Effector memory CD4-positive, alpha-beta T cell (primary cell): ENCODE data around the gene ELOF1.
A peak's percentile ranks its signal among the peaks of the same experiment; 100 is the strongest.
"Not testable (repeated sequence)": the region's sequence is repeated elsewhere in the genome, so short reads cannot be mapped to it uniquely, and the experiment has no call there.

Experiments
- DNase-seq, 3 donors: peaks; one replicate each; pipeline ENCODE4 v3.0.0-alpha.2; 2020
- H3K27ac ChIP-seq: 2 replicates; pipeline ENCODE4 v1.7.0; 2013; ENCODE audit warnings: mild to moderate bottlenecking, low read length, moderate library complexity; ENCODE audit not compliant: insufficient read depth, poor library complexity, severe bottlenecking
- H3K27me3 ChIP-seq: replicated peaks from 2 replicates; pipeline ENCODE4 v1.7.0; 2013; ENCODE audit warnings: mild to moderate bottlenecking, low read length; ENCODE audit not compliant: insufficient read depth, control insufficient read depth, poor library complexity, severe bottlenecking
- H3K36me3 ChIP-seq: 2 replicates; pipeline ENCODE4 v1.7.0; 2013; ENCODE audit warnings: mild to moderate bottlenecking, low read length, moderate library complexity; ENCODE audit not compliant: control insufficient read depth, insufficient read depth
- H3K4me1 ChIP-seq: 2 replicates; pipeline ENCODE4 v1.7.0; 2013; ENCODE audit warnings: low read length, mild to moderate bottlenecking; ENCODE audit not compliant: control insufficient read depth, insufficient read depth, poor library complexity, severe bottlenecking
- H3K4me3 ChIP-seq: 2 replicates; pipeline ENCODE4 v1.7.0; 2013; ENCODE audit warnings: low read length, low read depth, mild to moderate bottlenecking; ENCODE audit not compliant: insufficient read depth, poor library complexity, severe bottlenecking
- H3K9me3 ChIP-seq: 2 replicates; pipeline ENCODE4 v1.7.0; 2013; ENCODE audit warnings: mild to moderate bottlenecking, low read length, moderate library complexity; ENCODE audit not compliant: control insufficient read depth
- total RNA-seq, 3 donors: gene quantifications; one replicate each; lab custom pipeline; 2026; lab: John Stamatoyannopoulos, UW

Gene ELOF1
- 16.2 to 27.0 (median 19.2) reads per million in 3 donors for total RNA-seq

DNA sequence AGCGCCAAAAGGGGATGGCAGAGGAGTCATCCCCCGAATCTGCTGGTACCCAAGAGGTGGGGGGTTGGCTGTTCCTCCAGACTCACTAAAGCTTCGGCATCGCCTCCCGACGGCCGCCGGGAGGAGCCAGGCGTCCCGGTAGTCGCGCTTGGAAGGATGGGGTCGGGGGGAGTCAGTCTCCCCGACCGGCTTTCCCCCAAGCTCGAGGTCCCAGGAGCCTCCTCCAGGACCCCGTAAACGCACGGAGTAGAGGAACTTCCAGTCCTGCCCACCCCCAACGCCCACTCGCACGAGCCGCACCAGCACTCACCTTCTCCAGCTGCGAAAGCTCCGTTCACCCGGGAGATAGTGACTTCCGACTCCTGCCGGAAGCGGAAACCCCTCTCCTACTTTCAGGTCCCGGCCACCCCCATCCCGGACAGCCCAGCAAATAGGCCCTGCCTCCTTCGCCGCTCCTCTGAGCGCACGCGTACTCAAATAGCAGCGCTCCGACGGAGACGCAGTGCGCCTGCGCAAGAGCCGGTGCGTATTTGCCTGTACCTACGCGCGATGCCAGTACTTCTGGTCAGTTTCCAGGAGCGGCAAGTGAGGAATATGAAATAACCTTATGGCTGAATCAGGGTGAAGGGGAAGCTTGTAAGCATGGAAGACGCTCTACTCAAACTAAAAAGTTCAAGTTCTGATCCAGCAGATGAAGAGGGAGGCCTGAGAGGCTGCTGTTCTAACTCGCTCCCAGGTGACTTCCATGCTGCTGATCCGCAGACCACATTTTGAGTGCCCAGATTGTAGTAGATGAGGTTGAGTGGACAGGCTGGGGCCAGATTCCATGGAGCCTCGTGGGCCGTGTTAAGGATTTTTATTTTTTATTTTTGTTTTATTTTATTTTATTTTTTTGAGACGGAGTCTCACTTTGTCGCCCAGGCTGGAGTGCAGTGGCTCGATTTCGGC lies at the start of gene ELOF1:
ELOF1 (minus strand) TSS at position 350 of the 948 bp plus-strand sequence. CDS start 4,883 bp downstream, outside the sequence.
- Histone ChIP-seq H3K9me3 (no peaks in the 10 kb centered on the region), H3K4me1 (peaks cover 15% of the 10 kb centered on the region), H3K4me3 (peak within 1 kb of the TSS; percentile 79), H3K27me3 (no peaks in the 10 kb centered on the region), H3K27ac (peak within 1 kb of the TSS; percentile 47), H3K36me3 (peaks cover 10% of the 10 kb centered on the region)
- DNase-seq, result peak; percentile 92 to 96 (median 92)

DNA sequence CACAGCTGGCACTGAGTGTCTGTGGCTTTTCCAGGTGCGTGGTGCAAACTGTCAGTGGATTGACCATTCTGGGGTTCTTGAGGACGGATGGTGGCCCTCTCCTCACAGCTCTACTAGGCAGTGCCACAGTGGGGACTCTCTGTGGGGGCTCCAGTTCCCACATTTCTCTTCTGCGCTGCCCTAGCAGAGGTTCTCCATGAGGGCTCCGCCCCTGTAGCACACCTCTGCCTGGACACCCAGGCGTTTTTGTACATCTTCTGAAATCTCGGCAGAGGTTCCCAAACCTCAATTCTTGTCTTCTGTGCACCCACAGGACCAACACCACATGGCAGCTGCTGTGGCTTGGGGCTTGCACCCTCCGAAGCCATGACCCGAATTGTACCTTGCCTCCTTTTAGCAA lies 47.5 kb upstream of the ELOF1 start:
- Histone ChIP-seq H3K9me3 (no peaks in the 10 kb centered on the region), H3K36me3 (no peaks in the 10 kb centered on the region), H3K27me3 (no peaks in the 10 kb centered on the region), H3K4me1 (no peaks in the 10 kb centered on the region), H3K27ac (no peak overlapping the region), H3K4me3 (no peak overlapping the region)
- DNase-seq, result no peak

DNA sequence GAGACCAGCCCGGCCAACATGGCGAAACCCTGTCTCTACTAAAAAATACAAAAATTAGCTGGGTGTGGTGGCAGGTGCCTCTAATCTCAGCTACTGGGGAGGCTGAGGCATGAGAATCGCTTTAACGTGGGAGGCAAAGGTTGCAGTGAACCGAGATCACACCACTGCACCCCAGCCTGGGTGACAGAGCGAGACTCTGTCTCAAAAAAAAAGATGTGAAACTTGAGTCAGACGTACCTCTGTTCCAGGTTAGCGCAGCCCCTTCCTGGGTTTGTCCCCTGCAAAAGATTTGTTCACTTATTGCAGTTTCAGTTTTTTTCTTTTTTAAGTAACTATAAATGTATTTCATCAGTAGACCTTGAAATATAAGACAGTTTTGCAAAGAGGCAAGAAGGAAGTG lies 40.7 kb upstream of the ELOF1 start:
- not testable (repeated sequence) for H3K27me3 ChIP-seq, H3K9me3 ChIP-seq, DNase-seq, H3K4me3 ChIP-seq, H3K27ac ChIP-seq, H3K4me1 ChIP-seq, H3K36me3 ChIP-seq

DNA sequence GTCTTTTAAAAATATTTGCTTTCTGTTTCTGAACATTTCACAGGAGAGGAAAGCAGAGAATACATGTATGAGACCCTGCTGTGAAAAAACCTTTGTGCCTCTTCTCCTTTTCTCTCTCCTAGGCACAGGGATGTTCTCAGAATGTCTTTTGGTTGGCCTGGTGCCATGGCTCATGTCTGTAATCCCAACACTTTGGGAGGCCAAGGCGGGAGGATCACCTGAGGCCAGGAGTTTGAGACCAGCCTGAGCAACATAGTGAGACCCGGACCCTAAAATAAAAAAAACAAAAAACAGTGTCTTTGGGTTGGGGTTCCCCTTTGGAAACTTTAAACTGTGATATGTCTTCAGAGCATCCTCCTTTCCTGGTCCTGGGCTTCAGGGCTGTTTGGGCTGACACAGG lies 39.7 kb upstream of the ELOF1 start:
- Histone ChIP-seq H3K36me3 (no peaks in the 10 kb centered on the region), H3K9me3 (no peaks in the 10 kb centered on the region), H3K4me1 (peaks cover 6% of the 10 kb centered on the region), H3K27ac (no peak overlapping the region), H3K27me3 (no peaks in the 10 kb centered on the region), H3K4me3 (no peak overlapping the region)
- DNase-seq, result no peak

DNA sequence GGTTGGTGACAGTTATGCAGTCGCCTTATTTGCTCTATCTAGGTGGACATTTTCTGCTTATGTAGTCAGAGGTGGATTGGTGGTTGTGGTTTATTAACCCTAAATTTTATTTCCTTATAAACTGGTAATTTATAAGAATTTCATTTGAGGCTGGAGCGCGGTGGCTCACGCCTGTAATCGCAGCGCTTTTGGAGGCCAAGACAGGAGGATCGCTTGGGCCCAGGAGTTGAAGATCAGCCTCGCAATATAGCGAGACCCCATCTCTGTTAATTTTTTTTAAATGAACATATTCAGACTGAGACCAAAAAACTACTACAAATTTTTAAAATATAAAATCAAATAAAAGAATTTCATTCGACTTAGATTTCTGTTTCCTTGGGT lies 39.1 kb upstream of the ELOF1 start:
- Histone ChIP-seq H3K27me3 (no peaks in the 10 kb centered on the region), H3K36me3 (no peaks in the 10 kb centered on the region), H3K4me1 (peaks cover 6% of the 10 kb centered on the region), H3K9me3 (no peaks in the 10 kb centered on the region), H3K4me3 (peak overlapping the region; percentile 94), H3K27ac (no peak overlapping the region)
- DNase-seq, result no peak

DNA sequence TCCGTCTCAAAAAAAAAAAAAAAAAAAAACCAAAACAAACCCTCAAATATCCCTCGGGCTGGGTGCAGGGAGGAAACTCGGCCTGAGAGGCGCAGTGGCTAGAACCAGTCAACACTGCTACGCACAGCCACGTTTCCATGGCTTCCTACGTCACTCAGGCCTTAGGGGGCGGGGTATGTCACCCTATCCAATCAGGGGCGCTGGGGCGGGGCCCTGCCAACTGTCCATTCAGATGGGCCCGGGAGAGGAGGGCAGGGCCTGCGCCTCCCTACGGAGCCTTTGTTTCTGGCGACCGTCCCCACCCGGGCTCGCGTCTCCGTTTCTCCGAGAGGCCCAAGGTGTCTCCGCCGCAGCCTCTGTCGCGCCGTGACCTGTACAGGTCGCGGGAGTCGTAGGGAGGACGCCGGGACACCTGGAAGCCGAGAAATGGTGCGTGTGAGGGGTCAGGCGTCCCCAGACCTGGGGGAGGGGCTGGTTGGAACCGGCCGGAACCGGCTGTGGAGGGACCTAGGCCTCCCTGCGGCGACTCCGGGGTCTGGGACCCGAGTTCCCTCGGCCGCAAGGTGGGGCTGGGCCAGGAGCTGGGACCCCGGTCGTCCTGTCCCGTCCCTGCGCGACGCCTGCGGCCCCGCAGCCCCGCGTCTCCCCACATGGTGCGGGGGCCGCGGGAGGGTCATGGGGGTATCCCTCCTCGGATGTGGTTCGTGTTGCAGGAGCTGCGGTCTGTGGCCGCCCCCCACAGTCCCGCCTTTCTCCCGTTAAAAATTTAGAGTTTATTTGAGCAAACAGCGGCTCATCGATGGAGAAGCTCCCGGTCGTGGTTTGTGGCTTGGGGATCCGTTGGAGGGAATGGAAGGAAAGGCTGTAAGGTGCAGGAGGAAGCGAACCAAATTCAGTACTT lies 38.4 kb upstream of the ELOF1 start, which contains the start of gene ZNF627:
ZNF627 (plus strand) TSS at position 282 of the 901 bp plus-strand sequence; CDS start at position 427, 145 bp downstream.
- Histone ChIP-seq H3K4me1 (peaks cover 6% of the 10 kb centered on the region), H3K36me3 (no peaks in the 10 kb centered on the region), H3K27ac (peak within 1 kb of the TSS; percentile 78), H3K4me3 (peak within 1 kb of the TSS; percentile 94), H3K9me3 (no peaks in the 10 kb centered on the region), H3K27me3 (no peaks in the 10 kb centered on the region)
- DNase-seq, result peak; percentile 94 to 98 (median 95)

DNA sequence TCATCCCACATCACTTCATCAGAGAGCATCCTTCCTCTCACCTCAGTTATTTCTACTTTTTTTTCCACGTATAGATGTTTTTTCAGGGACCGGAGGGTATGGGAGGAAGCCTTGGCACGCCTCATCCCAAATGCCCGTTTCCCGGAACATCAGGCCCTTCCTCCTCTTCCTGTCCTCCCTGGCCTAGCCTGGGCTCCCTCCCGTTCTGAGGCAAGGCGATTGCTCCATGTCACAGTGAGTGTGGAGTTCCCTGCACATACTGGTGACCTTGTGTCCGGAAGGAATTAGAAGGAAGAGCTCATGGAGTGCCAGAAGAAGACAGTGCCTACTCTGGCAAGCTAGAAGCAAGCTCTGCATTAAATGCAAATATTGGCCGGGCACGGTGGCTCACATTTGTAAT lies 37.1 kb upstream of the ELOF1 start:
- no peaks in the 10 kb centered on the region for H3K36me3 ChIP-seq
- DNase-seq, result no peak

DNA sequence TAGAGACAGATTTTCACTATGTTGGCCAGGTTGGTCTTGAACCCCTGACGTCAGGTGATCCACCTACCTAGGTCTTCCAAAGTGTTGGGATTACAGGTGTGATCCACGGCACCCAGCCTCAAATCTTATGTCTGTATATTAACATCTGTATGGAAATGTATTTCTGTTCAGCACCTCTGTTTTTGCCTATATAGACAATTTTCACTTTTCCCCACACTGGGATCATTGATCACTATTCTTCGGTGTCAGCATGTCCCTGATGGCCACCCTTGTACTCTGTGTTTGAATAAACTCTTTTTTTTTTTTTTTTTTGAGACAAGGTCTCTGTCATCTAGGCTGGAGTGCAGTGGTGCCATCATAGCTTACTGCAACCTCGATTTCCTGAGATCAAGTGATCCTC lies 35.1 kb upstream of the ELOF1 start:
- no peaks in the 10 kb centered on the region for H3K36me3 ChIP-seq
- no peak for DNase-seq
- H3K9me3 ChIP-seq, result no peaks in the 10 kb centered on the region
- no peak overlapping the region for H3K27ac ChIP-seq
- no peaks in the 10 kb centered on the region for H3K27me3 ChIP-seq
- H3K4me1 ChIP-seq, result peaks cover 6% of the 10 kb centered on the region
- H3K4me3 ChIP-seq, result no peak overlapping the region

More for the DNA sequence above, 37.1 kb upstream of the ELOF1 start:
- H3K27me3 ChIP-seq, result no peaks in the 10 kb centered on the region
- H3K27ac ChIP-seq, result no peak overlapping the region
- H3K4me3 ChIP-seq, result no peak overlapping the region
- H3K4me1 ChIP-seq, result peaks cover 6% of the 10 kb centered on the region
- no peaks in the 10 kb centered on the region for H3K9me3 ChIP-seq

DNA sequence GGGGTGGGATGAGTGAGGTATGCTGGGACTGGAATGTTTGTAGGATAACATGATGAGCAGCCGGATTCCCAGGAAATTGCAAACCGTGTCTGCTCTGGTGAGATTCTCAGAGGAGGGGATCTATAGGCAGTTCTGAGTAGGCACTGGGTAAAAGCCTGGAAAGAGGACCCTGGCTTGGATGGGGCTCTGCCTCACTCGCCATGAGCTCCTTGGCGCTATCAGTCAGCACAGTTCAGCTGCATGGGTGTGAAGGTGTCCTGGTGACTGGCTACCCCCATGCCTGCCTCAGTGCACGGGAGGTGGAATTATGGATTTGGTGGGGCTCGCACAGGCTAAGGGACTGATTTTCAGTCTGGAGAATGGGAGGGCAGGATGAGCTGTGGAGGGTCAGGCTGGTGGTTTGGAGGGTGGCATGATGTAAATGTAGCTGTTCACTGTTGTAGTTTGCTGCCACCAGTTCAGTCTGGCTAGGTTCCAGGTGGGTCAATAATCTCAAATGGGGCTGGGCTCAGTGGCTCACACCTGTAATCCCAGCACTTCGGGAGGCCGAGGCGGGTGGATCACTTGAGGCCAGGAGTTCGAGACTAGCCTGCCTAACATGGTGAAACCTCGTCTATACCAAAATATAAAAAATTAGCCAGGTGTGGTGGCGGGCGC lies 29.1 kb upstream of the ELOF1 start:
- no peak for DNase-seq
- Histone ChIP-seq H3K4me1 (no peaks in the 10 kb centered on the region), H3K4me3 (no peak overlapping the region), H3K9me3 (no peaks in the 10 kb centered on the region), H3K27me3 (no peaks in the 10 kb centered on the region), H3K36me3 (no peaks in the 10 kb centered on the region), H3K27ac (no peak overlapping the region)
